Thoracic aorta (tissue), 2 donors: ENCODE data around the gene ATF1. TPM values are rescaled to one million over a fixed set of nuclear protein-coding genes. Genes with fewer than 3 reads are reported as not detected.
A peak's percentile ranks its signal among the peaks of the same experiment; 100 is the strongest.

Experiments
- ATAC-seq: fragments of 150-250 bp; one replicate; pipeline ENCODE4 v1.8.0; 2017; ENCODE audit warnings: low read depth; ENCODE audit not compliant: insufficient number of reproducible peaks, low FRiP score
- DNase-seq: peaks from one replicate; pipeline ENCODE4 v3.0.0-alpha.2; 2020; ENCODE audit warnings: low spot score
- H3K27ac ChIP-seq, 2 donors: fragments of 200-600 bp; sonication (generic); 1 replicate in 1 of 2; 2 replicates in 1 of 2; pipeline ENCODE4 v1.5.1; 2016; ENCODE audit warnings: mild to moderate bottlenecking in 2 of 2, moderate library complexity in 2 of 2
- H3K27me3 ChIP-seq: fragments of 200-600 bp; sonication (generic); replicated peaks from 2 replicates; pipeline ENCODE4 v1.6.0; 2016; ENCODE audit warnings: mild to moderate bottlenecking; ENCODE audit not compliant: insufficient read depth
- H3K36me3 ChIP-seq: fragments of 200-600 bp; sonication (generic); one replicate; pipeline ENCODE4 v1.5.1; 2016
- H3K4me1 ChIP-seq, 2 donors: fragments of 200-600 bp; sonication (generic); 1 replicate in 1 of 2; 2 replicates in 1 of 2; pipeline versions ENCODE4 v1.5.1 to v1.6.0; 2016; ENCODE audit warnings: low read depth in 2 of 2, mild to moderate bottlenecking in 1 of 2; ENCODE audit not compliant: control insufficient read depth in 1 of 2
- H3K4me3 ChIP-seq: fragments of 200-600 bp; sonication (generic); 2 replicates; pipeline ENCODE4 v1.5.1; 2016; ENCODE audit warnings: mild to moderate bottlenecking
- H3K9me3 ChIP-seq: fragments of 200-600 bp; sonication (generic); 2 replicates; pipeline ENCODE4 v1.5.1; 2016
- total RNA-seq, 2 donors: library from RNA; depleted of rRNA; stranded (reverse); fragments of >200 nt; gene quantifications; one replicate each; pipeline versions ENCODE4 v1.1.0 to v1.2.3, GENCODE V29; 2016
- TF ChIP-seq, protein P1 (sequence below): fragments of 200-600 bp; sonication (generic); IDR thresholded peaks from one replicate; pipeline ENCODE4 v1.5.1; 2019; ENCODE audit warnings: antibody characterized with exemption

The ATF1 gene
- total RNA-seq: 10 to 100 TPM; 14.7 to 21.0 TPM

DNA sequence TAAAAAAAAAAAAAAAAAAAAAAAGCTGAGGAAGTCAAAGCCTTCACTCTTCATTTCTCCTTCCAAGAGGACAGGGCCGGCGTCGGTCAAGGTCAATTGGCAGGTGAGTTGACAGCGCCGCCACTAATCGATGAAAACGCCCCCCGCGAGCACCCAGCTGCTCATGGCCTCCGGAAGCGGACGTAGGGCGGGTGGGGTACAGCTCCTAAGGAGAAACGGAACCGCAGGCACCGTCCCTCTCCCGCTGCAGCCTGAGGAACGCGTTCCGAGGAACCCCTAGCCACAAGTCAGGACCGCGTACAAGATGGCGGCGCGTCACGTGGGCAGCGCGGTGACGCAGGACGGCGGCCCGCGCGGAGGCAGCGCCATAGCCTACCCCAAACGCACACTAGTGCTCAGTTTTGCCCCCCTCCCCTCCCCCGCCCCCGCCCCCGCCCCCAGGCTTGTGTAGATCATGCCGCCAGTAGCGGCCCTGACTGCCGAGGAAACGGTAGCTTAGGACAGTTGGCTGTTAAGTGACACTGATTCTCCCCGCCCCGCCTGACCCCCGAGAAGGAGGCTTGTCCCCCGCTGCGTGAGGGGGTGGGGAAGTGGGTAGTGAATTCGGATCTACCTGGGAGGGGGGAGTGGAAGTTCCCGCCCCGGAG is at the start of gene ATF1:
TSS of gene ATF1 (plus strand) at position 463 of the 647 bp plus-strand sequence. CDS start 16,045 bp downstream, outside the sequence.
- H3K27ac ChIP-seq: peak within 1 kb of the TSS; percentile 95 to 96
- ATAC-seq (peak; percentile 90), DNase-seq (peak; percentile 43)
- H3K4me3 ChIP-seq: peak within 1 kb of the TSS; percentile 87
- no peaks in the 10 kb centered on the region for H3K27me3 ChIP-seq
- no peaks in the 10 kb centered on the region for H3K9me3 ChIP-seq
- H3K4me1 ChIP-seq: peaks cover 17 to 31% of the 10 kb centered on the region in 2 donors
- H3K36me3 ChIP-seq: no peaks in the 10 kb centered on the region
- TF ChIP-seq, protein P1, sequence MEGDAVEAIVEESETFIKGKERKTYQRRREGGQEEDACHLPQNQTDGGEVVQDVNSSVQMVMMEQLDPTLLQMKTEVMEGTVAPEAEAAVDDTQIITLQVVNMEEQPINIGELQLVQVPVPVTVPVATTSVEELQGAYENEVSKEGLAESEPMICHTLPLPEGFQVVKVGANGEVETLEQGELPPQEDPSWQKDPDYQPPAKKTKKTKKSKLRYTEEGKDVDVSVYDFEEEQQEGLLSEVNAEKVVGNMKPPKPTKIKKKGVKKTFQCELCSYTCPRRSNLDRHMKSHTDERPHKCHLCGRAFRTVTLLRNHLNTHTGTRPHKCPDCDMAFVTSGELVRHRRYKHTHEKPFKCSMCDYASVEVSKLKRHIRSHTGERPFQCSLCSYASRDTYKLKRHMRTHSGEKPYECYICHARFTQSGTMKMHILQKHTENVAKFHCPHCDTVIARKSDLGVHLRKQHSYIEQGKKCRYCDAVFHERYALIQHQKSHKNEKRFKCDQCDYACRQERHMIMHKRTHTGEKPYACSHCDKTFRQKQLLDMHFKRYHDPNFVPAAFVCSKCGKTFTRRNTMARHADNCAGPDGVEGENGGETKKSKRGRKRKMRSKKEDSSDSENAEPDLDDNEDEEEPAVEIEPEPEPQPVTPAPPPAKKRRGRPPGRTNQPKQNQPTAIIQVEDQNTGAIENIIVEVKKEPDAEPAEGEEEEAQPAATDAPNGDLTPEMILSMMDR: no peak

- TF ChIP-seq, protein P1: no peak
- H3K27me3 ChIP-seq: no peaks in the 10 kb centered on the region
- H3K9me3 ChIP-seq: no peaks in the 10 kb centered on the region
- no peak overlapping the region for H3K27ac ChIP-seq
- no peak for ATAC-seq
- peaks cover 13% of the 10 kb centered on the region for H3K36me3 ChIP-seq
- DNase-seq: no peak
- H3K4me1 ChIP-seq: no peaks in the 10 kb centered on the region
- H3K4me3 ChIP-seq: no peak overlapping the region
These were observed 48.7 kb upstream of the ATF1 start for GRCh38 chr12:50715174-50715573.

DNA sequence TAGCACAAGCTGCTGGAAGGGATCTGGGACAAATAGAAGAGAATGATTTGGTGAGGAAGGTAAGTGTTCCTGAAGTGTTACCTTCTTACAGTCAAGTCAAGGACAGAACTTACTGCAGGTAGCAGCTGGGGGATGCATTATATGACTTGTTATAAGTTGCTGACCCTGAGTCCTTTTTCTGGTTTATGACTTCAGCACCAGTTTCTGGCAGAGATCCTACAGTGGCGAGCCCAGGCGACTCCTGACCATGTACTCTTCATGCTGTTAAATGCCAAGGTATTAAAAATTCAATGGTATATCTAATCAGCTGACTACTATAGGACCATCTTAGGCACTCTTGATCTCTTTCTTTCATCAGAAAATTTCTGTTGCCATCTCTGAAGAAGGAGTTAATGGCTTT is 45.1 kb upstream of the ATF1 start:
- ATAC-seq: no peak
- TF ChIP-seq, protein P1: no peak
- Histone ChIP-seq H3K27me3 (no peaks in the 10 kb centered on the region), H3K9me3 (no peaks in the 10 kb centered on the region), H3K36me3 (peaks cover 17% of the 10 kb centered on the region), H3K4me3 (no peak overlapping the region), H3K27ac (no peak overlapping the region), H3K4me1 (no peaks in the 10 kb centered on the region)
- DNase-seq: no peak

GRCh38 chr12:50720085-50720484 is 43.8 kb upstream of the ATF1 start:
- DNase-seq (no peak), ATAC-seq (no peak)
- TF ChIP-seq, protein P1: no peak
- Histone ChIP-seq H3K9me3 (no peaks in the 10 kb centered on the region), H3K36me3 (peaks cover 14% of the 10 kb centered on the region), H3K27ac (no peak overlapping the region), H3K4me3 (no peak overlapping the region), H3K4me1 (peaks cover 0 to 8% of the 10 kb centered on the region in 2 donors), H3K27me3 (no peaks in the 10 kb centered on the region)

GRCh38 chr12:50720501-50720900 is 43.4 kb upstream of the ATF1 start:
- ATAC-seq (no peak), DNase-seq (no peak)
- no peaks in the 10 kb centered on the region for H3K9me3 ChIP-seq
- no peak overlapping the region for H3K4me3 ChIP-seq
- H3K27ac ChIP-seq: no peak overlapping the region
- TF ChIP-seq, protein P1: no peak
- no peaks in the 10 kb centered on the region for H3K27me3 ChIP-seq
- peaks cover 0 to 12% of the 10 kb centered on the region in 2 donors for H3K4me1 ChIP-seq
- H3K36me3 ChIP-seq: peaks cover 14% of the 10 kb centered on the region
